Activated T-cell treated with anti-CD3 and anti-CD28 coated beads for 24 hours (primary cell): Measurements from ENCODE around the gene ZNF224.
"Not testable (repeated sequence)": the region's sequence is repeated elsewhere in the genome, so short reads cannot be mapped to it uniquely, and the experiment has no call there.

Experiments
- DNase-seq: peaks from one replicate; pipeline ENCODE4 v3.0.0-alpha.2; 2020; ENCODE audit warnings: low read depth

ZNF224 gene

DNA sequence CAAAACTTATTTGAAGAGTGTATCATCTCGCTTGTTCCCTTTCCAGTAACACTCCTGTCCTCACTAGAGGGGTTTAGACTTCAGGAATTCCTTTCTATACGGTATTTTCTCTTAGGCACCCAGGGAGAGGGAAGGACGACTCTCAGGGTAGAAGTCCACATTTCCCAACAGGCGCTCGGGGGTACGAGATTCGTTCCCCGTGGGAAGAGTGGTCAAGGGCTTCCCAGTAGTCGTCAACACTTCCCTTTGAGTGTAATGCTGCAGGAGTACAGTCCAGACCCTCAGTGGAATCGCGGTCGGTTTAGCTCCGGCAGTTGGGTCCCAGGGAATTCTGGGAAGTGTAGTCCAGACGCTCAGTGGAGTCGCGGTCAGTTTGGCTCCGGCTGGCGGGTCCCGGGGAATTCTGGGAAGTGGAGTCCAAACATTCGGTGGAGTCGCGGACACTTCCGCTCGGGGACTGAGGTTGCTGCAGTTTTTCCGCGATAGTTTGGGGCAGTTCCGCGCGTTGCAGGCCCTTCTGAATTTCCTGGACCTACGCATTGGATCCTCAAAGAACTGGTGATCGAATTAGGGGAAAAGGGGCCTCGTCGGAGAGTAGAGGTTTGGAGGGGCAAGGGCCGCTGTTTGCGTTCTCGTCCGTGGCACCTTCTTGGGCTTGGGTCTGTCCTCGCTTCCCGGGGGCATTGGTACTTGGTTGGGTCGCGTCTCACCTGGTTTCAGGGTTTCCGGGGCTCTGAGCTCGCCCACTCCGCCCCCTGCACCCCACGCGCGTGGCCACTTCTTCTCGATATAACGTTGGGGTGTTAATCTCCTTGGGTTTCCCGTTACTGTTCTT lies at the start of gene ZNF224:
TSS of gene ZNF224 (plus strand) at position 431 of the 835 bp plus-strand sequence. CDS start 3,513 bp downstream, outside the sequence.
- DNase-seq = peak; percentile 78

DNA sequence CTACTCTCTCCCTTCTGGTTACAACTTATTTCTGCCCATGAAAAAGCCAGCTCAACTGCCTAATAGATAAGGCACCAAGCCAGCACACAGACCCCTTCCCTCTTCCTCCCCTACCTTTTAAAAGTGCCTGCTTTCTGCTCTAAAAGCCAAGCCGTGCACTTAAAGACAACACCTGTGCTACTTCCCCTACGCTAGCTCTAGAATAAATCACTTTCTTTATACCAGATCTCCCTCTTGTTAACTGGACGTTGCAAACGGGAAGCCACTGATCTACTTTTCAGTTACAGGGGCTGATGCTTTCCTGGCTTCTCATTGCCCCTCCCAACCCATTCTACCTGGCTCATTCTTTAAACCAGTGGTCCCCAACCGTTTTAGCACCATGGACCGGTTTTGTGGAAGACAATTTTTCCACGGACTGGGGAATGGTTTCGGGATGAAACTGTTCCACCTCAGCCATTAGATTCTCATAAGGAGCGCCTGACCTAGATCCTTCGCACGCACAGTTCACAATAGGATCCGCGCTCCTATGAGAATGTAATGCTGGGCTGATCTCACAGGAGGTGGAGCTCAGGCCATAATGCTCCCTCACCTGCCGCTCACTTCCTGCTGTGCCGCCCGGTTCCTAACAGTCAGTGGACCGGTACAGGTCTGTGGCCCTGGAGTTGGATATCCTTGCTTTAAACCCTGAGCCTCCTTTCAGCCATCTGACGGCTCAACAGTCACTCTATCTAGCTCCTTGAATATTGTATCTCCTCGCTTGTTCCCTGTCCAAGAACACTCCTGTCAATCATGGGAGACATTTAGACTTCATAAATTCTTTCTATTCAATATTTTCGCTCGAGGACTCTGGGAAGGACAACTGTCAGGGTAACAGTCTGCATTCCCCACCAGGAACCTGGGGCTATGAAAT lies 43.2 kb upstream of the ZNF224 start:
- DNase-seq = peak; percentile 0

DNA sequence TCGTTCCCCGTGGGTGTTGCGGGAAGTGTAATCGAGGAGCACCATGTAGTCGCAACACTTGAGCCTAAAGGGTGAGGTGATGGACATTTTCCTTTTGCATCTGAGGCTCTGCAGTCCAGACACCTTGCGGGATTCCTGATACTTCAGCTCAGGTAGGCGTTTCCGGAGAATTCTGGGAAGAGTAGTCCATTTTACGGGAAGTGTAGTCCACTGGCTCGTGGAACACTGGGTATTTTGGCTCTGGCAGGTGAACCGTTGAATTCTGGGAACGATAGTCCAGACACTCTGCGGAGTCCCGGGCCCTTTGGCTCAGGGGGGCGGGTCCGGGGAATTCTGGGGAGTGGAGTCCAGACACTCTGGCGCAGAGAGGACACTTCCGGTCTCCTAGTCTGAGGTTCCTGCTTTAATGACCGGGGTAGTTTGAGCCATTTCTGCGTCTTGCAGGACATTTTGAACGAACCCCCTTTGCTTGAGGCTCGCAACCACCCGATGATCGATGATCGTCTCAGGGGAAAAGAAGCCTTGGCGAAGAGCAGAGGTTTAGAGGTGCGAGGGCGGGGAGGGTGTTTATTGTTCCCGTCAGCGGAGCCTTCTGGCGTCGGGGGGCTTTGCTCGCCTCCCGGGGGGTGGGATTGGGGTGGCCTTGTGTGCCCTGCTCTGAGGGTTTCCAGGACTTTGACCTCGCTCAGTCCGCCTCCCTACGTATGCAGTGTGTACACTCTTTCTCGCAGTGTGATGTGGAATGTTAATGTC lies 42.3 kb upstream of the ZNF224 start, which contains the start of gene ZNF223:
TSS of gene ZNF223 (plus strand) at position 387 of the 753 bp plus-strand sequence. CDS start 3,141 bp downstream, outside the sequence.
- DNase-seq = peak; percentile 68

DNA sequence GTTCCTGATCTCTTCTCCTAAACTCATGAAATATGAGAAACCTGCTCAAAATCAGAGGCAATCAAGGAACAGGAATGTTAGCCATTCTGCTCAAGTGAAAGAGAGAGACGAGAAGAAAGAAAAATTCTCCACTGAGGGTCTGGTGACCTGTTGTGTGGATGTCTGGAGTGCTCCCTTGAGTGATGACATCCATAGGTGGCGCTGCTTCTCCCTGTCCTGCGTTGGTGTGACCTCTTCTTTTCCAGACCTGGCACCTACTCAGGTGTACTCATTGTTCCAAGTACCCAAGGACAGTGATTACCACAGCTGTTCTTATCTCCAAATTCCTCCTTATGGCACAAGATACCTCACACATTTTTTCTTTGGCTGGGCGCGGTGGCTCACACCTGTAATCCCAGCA lies 38.3 kb upstream of the ZNF224 start:
- DNase-seq = no peak

- no peak for DNase-seq
These were observed 34.9 kb upstream of the ZNF224 start for GRCh38 chr19:44059229-44059628.

- no peak for DNase-seq
These were observed 33.1 kb upstream of the ZNF224 start for GRCh38 chr19:44061038-44061437.

DNA sequence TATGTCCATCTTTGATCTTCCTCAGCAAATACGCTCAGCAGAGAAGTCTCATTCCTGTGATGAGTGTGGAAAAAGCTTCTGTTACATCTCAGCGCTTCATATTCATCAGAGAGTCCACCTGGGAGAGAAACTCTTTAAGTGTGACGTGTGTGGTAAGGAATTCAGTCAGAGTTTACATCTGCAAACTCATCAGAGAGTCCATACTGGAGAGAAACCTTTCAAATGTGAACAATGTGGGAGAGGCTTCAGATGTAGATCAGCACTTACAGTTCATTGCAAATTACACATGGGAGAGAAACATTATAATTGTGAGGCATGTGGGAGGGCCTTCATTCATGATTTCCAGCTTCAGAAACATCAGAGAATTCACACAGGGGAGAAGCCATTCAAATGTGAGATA lies 27.9 kb upstream of the ZNF224 start:
- no peak for DNase-seq

DNA sequence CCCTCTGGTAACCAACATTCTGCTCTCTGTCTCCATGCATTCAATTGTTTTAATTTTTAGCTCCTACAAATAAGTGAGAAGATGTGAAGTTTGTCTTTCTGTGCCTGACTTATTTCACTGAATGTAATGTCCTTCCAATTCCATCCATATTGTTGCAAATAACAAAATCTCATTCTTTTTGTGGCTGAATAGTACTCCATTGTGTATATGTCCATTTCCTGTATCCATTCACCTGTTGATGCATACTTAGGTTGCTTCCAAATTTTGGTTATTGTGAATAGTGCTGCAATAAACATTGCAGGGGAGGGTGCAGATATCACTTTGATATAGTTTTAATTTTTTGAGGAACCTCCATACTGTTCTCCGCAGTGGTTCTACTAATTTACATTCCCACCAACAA lies 24.7 kb upstream of the ZNF224 start:
- DNase-seq = no peak

GRCh38 chr19:44071824-44072542 lies 22.2 kb upstream of the ZNF224 start, which contains the start of gene ZNF284:
Gene ZNF284, plus strand, starts transcription at chr19:44072159. Its CDS starts 4,231 bp downstream, at chr19:44076390.
- peak; percentile 79 for DNase-seq

- no peak for DNase-seq
These were observed 21.4 kb upstream of the ZNF224 start for GRCh38 chr19:44072543-44073401.

- DNase-seq = no peak
These were observed 17.8 kb upstream of the ZNF224 start for GRCh38 chr19:44076325-44076724.

- DNase-seq = no peak
These were observed 2.1 kb upstream of the ZNF224 start for GRCh38 chr19:44092108-44092507.

- no peak for DNase-seq
These were observed 13.6 kb downstream of the ZNF224 start for GRCh38 chr19:44107751-44108150.

DNA sequence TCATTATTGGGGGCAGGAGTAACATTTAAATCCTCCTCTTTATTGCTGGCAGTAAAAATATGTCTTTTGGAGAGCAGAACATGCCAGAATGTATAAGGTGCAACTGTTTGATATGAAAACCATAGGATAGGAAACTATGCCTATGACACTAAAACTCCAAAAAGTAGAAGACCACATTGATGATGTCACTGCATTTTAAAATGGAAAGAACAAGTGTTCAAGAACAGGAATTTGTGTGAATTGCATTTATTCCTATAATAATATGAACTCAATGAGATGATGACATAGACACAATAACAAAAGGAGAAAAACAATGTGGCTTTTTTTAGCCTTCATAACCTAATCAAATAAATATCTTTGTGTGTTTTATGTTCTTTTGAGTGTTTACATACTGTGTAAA lies 15.3 kb downstream of the ZNF224 start:
- no peak for DNase-seq

DNA sequence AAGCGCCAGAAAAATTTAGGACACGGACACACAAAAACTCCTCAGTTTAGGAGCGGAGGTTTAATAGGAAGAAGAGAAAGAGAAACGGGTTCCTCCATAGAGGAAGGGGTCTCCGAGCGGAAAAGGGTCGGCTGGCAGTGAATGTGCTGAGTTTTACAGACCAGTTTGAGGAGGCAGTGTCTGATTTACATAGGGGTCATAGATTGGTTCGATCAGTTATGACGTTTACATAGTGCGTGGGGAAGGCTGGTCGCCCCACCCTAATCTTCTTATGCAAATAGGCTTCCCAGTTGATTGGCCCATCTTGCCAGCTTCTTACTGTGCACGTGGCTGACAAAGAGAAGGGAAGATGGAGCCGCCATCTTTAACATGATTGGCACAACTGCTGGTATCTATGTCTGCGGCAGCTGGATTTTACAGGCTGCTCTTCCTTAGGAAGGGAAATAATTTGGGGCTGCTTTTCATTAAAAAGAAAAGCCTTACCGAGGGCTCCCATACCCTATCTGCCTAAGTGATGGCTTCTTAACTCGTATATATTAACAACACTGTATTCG lies 17.8 kb downstream of the ZNF224 start:
- no peak for DNase-seq

DNA sequence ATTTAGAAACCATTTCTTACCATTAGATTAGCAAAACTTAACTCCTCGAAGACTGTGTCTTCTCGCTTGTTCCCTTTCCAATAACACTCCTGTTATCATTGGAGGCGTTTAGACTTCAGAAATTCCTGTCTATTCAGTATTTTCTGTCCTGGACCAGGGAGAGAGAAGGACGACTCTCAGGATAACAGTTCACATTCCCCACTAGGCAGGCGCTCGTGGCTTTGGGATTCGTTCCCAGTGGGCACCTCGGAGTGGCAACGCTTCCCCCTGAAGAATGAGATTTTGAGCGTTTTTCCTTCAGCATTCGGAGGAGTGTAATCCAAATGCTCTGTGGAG lies 18.6 kb downstream of the ZNF224 start:
- DNase-seq = no peak

DNA sequence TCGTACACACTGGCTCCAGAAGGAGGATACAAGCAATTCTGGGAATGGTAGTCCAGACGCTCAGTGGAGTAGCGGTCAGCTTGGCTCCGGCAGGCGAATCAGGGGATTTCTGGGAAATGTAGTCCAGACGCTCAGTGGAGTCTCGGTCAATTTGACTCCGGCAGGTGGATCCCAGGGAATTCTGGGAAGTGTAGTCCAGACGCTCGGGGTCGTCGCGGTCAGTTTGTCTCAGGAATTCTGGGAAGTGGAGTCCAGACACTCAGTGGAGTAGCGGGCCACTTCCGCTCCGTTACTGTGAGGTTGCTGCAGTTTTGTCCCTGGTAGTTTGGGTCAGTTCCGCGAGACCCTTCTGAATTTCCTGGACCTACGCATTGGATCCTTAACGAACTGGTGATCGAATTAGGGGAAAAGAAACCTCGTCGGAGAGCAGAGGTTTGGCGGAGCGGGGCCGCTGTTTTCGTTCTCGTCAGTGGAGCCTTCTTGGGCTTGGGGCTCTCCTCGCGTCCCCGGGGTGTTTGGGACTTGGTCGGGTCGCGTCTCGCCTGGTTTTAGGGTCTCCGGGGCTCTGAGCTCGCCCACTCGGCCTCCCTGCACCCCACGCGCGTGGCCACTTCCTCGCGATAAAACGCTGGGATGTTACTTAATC lies 19.1 kb downstream of the ZNF224 start, which contains the start of gene ZNF225:
TSS of gene ZNF225 (plus strand) at position 262 of the 646 bp plus-strand sequence. CDS start 2,429 bp downstream, outside the sequence.
- peak; percentile 84 for DNase-seq

DNA sequence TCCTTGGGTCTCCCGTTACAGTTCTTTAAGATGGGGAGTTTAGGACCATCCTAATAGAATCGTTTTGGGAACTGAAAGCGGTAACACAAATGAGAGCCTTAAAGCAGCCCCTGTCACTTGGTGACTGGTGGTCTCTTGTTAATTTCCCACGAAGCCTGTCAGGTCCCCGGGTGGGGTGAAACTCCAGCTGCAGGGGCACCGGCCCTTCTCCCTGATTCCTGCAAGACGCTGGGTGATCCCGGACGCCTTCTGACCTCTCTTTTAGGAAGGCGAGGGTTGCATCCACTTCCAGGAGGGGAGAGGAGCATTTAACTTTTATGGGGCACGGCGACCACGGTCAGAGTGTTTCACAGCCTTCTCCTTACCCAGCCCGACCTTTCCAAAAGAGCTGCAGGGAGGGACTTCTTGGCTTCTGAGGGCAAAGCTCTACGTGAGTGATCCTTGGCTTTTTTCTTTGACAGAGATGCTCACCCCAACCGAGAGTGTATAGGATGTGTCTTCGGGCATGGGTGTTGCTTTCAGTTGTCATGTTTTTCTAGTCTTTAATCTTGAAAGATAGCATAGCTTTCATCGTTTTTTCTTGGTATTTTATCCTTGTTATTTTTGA lies 19.7 kb downstream of the ZNF224 start:
- DNase-seq = no peak

DNA sequence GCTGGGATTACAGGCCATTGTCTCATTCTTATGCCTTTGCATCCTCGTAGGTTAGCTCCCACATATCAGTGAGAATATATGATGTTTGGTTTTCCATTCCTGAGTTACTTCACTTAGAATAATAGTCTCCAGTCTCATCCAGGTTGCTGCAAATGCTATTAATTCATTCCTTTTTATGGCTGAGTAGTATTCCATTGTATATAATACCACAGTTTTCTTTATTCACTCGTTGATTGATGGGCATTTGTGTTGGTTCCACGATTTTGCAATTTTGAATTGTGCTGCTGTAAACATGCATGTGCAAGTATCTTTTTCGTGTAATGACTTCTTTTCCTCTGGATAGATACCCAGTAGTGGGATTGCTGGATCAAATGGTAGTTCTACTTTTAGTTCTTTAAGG lies 27.0 kb downstream of the ZNF224 start:
- DNase-seq = not testable (repeated sequence)
